ENCODE results near the gene FMNL2. TPM values are rescaled to one million over a fixed set of nuclear protein-coding genes. Genes with fewer than 3 reads are reported as not detected.
"Not testable (repeated sequence)": the region's sequence is repeated elsewhere in the genome, so short reads cannot be mapped to it uniquely, and the experiment has no call there.

Gene FMNL2
- total and polyA plus RNA-seq, 11 donors = 4.7 to 19.4 (median 5.5) TPM

GRCh38 chr2:152309352-152310214, 25.4 kb upstream of the FMNL2 start:
- Histone ChIP-seq H3K9me3 (peaks cover 0 to 11% (median 0%) of the 10 kb centered on the region in 12 donors), H3K27me3 (no peaks in the 10 kb centered on the region), H3K36me3 (no peaks in the 10 kb centered on the region), H3K4me1 (no peaks in the 10 kb centered on the region), H3K4me3 (no peak overlapping the region), H3K27ac (no peak overlapping the region)
- no peak for DNase-seq
- intact Hi-C loops (cut with DNase I) = no loop called here
- ATAC-seq = no peak
- 63 to 67% (median 65%) methylated on average over 11 to 13 of the region's 13 CpGs for WGBS, 4 donors
- TF ChIP-seq POLR2A (IDR thresholded peaks at IDR 0.05) (no peak), CTCF (IDR thresholded peaks at IDR 0.05) (no peak)

GRCh38 chr2:152319822-152320570, 15.0 kb upstream of the FMNL2 start:
- H3K27ac ChIP-seq = no peak overlapping the region
- WGBS, 4 donors = 88 to 94% (median 92%) methylated on average over 3 of the region's 3 CpGs
- no peaks in the 10 kb centered on the region for H3K4me1 ChIP-seq
- no peaks in the 10 kb centered on the region for H3K36me3 ChIP-seq
- DNase-seq (no peak), ATAC-seq (no peak)
- H3K9me3 ChIP-seq = peaks cover 0 to 13% (median 0%) of the 10 kb centered on the region in 12 donors
- intact Hi-C loops (cut with DNase I) = no loop called here
- H3K4me3 ChIP-seq = no peak overlapping the region
- TF ChIP-seq CTCF (IDR thresholded peaks at IDR 0.05) (no peak), POLR2A (IDR thresholded peaks at IDR 0.05) (no peak)
- no peaks in the 10 kb centered on the region for H3K27me3 ChIP-seq

GRCh38 chr2:152320814-152321213, 14.2 kb upstream of the FMNL2 start:
- WGBS, 4 donors = 92 to 97% (median 95%) methylated on average over 5 of the region's 5 CpGs
- ATAC-seq (no peak), DNase-seq (no peak)
- intact Hi-C loops (cut with DNase I) = no loop called here
- no peak overlapping the region for H3K27ac ChIP-seq
- no peak for TF ChIP-seq POLR2A (IDR thresholded peaks at IDR 0.05)
- TF ChIP-seq CTCF (IDR thresholded peaks at IDR 0.05) = no peak
- no peaks in the 10 kb centered on the region for H3K4me1 ChIP-seq
- no peak overlapping the region for H3K4me3 ChIP-seq
- peaks cover 0 to 5% (median 0%) of the 10 kb centered on the region in 12 donors for H3K9me3 ChIP-seq
- no peaks in the 10 kb centered on the region for H3K36me3 ChIP-seq
- no peaks in the 10 kb centered on the region for H3K27me3 ChIP-seq

GRCh38 chr2:152322222-152322621, 12.8 kb upstream of the FMNL2 start:
- TF ChIP-seq POLR2A (IDR thresholded peaks at IDR 0.05) (no peak), CTCF (IDR thresholded peaks at IDR 0.05) (no peak)
- DNase-seq (no peak), ATAC-seq (no peak)
- Histone ChIP-seq H3K4me3 (no peak overlapping the region), H3K36me3 (no peaks in the 10 kb centered on the region), H3K27me3 (no peaks in the 10 kb centered on the region), H3K27ac (no peak overlapping the region), H3K4me1 (no peaks in the 10 kb centered on the region), H3K9me3 (no peaks in the 10 kb centered on the region)
- intact Hi-C loops (cut with DNase I) = no loop called here
- 81 to 90% (median 90%) methylated on average over 4 of the region's 4 CpGs for WGBS, 4 donors

- H3K27me3 ChIP-seq; ATAC-seq; H3K27ac ChIP-seq; DNase-seq; H3K4me3 ChIP-seq; intact Hi-C loops (cut with DNase I); H3K36me3 ChIP-seq; H3K4me1 ChIP-seq; H3K9me3 ChIP-seq: not testable (repeated sequence)
- 88 to 96% (median 95%) methylated on average over 5 of the region's 5 CpGs for WGBS, 4 donors
These were observed 9.8 kb upstream of the FMNL2 start for GRCh38 chr2:152325126-152325525.

All from heart left ventricle (tissue), 16 donors.